DMS53 treated with DMSO at 0.1 percent for 48 hours (cell line): ENCODE results near the gene CLBA1.
"Not testable (repeated sequence)": the region's sequence is repeated elsewhere in the genome, so short reads cannot be mapped to it uniquely, and the experiment has no call there.

Source experiments
- DNase-seq: peaks from one replicate; lab custom pipeline; 2025; ENCODE audit not compliant: unreplicated experiment; lab: John Stamatoyannopoulos, UW

The CLBA1 gene

DNA sequence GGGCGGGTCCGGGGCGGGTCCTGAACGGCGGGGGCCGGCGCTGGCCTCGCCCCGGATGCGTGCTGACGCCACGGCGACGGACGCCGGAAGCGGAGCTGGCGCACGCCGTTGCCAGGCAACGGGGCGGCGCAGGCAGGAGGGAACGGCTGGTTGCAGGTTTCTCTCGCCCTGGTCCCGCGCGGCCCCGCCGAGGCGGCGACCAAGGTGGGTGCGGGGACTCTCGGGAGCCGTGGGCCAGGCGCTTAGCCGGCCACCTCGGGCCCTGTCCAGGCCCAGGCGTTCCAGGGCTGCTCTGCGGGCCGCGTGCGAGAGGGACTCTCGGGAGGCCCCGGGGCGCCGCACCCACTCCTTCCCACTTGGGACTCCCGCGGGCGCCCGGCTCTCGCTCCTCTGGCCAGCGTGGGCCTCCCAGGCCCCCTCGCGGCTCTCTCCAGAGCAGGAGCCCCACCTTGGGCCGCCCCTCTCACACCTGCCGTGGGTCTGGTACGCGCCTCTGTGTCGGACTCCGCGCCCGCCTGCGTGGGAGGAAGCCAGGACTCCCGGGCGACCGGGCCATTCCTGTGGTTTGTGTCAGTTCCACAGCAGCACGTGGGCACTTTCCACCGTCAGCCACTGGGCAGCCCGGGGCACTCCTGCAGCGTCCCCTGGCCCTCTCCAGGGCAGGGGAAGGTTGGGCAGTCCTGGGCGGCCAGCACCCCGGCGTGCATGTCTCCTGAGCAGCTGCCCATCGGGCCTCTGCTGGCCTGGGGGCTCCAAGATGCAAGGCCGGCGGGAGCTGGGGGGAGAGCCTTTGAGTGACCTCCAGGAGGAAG is at the start of gene CLBA1:
CLBA1 (plus strand) TSS at position 114 of the 812 bp plus-strand sequence; CDS start at position 758, 644 bp downstream.
- DNase-seq = peak; percentile 31

DNA sequence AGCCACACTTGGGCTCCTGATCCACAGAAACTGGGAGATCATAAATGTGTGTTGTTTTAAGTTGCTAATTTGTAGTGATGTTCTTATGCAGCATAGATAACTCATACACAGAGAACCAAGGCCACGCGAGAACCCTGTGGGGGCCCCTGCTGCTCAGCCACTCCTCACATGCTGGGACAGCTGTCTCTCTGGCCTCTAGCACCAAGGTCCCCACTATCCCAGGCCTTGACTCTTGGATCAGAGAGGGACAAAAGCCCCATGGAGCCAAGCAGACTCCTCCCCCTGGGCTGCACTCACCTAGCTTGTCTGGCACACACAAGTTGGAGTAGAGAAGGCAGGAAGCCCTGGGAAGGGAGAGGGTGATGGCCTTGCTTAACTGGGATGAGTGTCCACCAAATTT is 49.6 kb upstream of the CLBA1 start:
- DNase-seq = no peak

DNA sequence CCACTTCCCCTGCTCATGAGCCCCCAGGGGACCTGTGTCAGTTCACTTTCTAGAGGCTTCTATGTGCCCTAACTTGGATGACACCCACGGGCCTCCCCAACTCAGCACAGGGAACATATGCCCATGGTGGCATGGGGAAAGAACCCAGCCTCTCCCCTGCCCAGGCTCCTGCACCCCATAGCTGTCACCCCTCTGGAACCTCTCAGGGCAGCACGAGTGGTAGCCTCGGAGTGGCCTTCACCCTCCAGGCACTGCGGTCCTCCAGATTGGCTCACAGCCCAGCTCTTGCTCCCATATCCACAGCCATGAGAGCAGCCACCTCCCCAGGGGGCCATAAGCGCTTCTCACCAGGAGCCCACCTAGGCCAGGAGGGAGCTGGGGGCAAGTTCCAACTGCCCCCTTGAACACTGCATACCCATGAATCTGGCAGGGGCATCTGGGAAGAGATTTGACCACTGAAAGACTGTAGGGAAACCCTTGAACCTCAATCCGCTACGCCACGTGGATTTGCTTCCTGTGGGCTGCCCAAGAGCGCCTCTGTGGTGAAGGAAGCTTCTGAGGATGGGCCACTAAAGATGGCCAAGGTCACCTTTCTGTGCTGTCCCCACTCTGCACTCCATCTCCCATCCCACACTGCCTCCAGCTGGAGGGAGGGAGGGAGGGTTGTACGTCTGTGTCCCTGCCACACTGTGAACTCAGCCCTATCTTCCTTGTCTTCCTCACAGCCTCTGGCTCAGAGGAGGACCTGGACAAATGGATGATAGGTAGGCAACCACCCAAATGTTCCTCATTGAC is 49.0 kb upstream of the CLBA1 start:
- no peak for DNase-seq

DNA sequence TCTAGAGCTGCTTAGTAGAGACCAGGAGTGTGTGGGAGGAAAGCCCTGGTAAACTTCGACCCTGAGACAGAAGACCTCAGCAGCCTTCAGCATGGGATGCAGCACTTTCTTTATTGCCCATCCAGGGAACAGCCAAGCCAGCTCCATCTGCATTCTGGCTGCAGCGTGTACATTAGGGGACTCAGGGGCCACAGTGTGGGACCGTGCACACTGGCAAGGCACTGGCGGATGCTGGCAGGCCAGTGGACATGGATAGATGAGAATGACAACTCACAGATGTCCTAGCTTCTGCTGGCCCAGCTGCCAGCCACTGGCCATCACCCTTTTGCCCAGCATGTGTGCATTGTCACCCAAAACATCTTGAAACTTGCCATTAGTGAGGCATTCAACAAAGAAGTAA is 48.4 kb upstream of the CLBA1 start:
- DNase-seq = no peak

DNA sequence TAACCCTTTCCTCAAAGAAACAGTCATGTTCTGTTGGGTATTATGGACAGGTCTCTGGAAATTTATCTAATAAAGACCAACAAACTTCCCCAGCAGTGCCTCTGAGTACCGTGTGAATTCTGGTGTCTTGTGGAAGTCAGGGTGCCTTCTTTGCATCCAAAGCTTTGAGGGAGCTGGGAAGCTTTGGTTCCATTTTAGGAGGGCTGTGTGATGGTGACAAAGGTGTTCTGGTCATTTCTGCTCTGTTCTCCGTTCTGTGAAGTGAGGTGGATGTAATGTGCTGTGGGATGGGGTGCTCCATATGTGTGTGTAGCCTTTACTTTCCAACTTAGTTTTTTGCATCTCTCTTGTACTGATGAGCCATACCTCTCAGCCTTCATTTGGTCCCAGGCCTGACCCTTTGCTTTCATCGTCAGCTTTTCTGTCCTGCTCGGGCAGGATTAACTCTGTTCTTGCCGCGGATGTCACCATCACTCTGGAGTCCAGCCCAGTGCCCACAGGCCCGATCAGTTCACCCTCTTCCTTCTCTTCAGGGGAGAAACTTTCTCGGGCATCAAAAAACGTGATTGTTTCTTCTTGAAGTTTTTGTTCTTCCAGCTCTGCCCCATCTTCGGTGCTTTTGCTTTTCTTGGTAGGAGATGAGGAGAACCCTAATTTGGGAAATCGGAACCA is 47.8 kb upstream of the CLBA1 start:
- no peak for DNase-seq

DNA sequence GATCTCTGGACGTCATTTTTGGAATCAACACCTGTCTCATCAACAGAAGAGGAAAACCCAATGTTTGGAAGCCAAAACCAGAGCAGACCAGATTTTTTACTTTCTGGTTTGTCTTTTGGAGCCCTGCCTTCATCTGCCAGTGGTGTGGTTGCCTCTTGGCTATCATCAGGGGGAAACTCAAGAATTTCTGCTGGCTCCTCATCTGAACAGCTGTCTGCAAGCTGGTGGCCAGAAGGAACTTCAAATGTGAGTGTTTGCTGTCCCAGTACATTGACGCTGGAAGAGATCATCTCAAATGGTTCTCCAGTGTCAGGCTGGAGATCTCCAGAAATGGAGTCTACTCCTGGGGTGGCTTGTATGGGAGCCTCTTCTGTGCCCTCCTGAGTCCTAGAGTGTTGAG is 47.2 kb upstream of the CLBA1 start:
- DNase-seq = no peak

DNA sequence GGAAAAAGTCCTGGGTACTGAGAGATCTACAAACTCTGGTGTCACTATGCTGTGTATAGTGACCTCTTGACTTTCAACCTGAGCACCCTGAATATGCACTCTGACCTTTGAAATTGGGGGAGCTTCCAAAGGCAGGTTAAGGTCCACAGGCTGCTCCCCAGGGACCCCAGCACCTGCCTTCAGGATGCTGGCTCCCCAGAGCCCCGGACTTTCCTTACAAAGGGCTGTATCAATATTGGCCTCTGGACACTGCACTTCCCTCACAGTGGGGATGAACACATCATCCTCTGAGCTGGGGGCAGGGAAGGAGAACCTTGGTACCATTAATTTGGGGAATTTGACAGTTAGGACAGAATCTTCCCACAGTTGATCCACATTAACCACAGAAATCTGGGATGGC is 46.6 kb upstream of the CLBA1 start:
- DNase-seq = no peak

DNA sequence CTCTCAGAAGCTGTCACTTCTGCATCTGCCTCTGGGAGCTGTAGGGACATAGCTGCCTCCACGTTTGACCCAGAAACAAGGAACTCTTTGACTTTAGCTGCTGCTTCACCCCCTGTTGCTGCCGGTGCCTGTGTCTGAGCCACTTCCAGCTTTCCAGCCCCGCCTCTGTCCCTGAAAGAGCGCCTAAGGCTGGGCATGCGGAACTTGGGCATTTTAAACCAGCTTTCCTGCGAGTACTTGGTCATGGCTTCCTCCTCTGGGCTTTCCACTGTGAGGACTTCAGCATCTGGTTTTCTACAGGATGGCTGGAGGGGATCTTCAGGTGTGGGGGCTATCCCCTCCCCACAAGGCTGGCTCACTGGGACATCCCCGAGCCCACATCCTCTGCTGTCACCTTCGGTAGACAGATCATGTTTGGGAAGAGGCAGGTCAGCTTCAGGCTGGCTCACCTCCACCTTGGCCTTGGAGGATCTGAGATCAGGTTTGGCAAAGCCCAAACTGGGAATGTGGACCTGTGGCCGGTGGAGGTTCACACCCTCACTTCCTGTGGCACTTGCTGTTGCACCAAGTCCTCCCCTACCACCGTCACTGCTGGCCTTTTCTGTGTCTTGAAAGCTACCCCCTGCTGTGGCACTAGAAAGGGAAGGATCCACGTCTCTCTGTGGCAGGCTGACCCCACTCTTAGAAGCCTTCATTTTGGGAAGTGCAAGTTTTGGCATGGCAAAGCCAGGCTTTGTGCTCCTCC is 45.8 kb upstream of the CLBA1 start:
- no peak for DNase-seq

DNA sequence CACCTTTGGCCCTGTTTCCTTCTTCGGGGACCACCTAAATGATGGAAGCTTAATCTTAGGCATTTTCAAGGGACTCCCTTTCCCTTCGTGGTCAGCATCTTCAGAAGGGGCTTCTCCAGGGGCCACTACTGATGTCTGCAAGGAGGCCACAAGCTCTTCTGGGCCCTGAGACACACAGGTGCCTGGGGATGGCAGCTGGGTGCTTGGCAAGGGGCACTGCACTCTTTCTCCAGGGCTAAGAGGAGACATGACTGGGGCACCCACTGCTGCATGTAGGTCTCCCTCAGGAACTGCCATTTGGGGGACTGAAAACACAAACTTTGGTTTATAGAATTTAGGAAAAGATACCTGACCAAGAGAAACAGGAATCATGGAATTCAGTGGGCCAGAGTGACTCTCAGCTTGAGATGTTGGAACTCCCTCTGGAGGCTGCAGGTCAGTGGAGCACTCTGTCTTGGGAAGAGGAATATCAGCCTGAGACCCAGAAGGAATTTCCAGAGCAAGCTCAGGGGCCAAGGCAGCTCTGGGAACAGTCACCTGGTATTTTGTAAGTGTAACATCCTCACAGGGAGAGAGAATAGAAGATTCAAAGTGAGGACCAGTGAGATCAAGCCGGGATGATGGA is 45.0 kb upstream of the CLBA1 start:
- no peak for DNase-seq

DNA sequence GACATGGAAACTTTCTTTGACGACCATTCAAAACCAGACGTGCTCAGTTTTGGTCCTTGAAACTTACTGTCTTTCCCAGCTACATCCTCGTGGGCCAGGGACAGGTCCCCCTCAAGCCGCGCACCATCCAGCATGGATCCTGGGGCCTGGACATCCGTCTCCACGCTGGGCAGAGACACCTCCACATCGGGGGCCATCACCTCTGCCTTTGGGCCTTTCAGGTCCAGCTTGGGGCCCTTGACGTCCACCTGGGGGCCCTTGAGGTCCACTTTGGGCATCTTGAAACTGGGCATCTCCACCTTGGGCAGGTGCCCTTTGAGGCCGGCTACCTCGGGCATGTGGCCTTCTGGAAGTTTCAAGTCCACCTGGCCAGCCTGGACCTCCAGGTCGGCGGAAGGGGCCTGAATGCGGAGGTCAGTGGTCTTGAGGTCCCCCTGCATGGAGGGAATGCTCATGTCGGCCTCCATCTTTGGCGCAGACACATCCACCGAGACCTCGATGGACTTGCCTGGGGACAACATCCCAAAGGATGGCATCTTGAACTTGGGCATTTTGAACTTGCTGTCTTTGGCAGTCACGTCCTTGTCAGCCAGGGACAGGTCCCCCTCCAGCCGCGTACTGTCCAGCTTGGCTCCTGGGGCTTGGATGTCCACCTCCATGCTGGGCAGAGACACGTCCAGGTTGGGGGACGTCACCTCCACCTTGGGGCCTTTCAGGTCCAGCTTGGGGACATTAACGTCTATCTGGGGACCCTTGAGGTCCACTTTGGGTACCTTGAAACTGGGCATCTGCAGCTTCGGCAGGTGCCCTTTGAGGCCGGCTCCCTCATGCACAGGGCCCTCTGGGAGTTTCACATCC is 43.9 kb upstream of the CLBA1 start:
- no peak for DNase-seq

DNA sequence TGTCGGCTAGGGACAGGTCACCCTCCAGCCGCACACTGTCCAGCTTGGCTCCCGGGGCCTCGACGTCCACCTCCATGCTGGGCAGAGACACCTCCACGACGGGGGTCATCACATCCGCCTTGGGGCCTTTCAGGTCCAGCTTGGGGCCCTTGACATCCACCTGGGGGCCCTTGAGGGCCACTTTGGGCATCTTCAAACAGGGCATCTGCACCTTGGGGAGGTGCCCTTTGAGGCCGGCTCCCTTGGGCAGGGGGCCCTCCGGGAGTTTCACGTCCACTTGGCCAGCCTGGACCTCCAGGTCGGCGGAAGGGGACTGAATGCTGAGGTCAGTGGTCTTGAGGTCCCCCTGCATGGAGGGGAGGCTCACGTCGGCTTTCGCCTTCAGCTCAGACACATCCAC is 43.0 kb upstream of the CLBA1 start:
- DNase-seq = no peak

DNA sequence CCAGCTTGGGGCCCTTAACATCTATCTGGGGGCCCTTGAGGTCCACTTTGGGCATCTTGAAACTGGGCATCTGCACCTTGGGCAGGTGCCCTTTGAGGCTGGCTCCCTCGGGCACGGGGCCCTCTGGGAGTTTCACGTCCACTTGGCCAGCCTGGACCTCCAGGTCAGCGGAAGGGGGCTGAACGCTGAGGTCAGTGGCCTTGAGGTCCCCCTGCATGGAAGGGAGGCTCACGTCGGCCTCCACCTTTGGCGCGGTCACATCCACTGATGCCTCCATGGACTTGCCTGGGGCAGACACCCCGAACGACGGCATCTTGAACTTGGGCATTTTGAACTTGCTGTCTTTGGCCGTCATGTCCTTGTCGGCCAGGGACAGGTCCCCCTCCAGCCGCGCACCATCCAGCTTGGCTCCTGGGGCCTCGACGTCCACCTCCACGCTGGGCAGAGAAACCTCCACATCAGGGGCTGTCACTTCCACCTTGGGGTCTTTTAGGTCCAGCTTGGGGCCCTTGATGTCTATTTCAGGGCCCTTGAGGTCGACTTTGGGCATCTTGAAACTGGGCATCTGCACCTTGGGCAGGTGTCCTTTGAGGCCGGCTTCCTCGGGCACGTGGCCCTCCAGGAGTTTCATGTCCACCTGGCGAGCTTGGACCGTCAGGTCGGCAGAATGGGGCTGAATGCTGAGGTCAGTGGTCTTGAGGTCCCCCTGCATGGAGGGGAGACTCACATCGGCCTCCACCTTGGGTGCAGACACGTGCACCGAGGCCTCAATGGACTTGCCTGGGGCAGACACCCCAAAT is 42.2 kb upstream of the CLBA1 start:
- DNase-seq = not testable (repeated sequence)

DNA sequence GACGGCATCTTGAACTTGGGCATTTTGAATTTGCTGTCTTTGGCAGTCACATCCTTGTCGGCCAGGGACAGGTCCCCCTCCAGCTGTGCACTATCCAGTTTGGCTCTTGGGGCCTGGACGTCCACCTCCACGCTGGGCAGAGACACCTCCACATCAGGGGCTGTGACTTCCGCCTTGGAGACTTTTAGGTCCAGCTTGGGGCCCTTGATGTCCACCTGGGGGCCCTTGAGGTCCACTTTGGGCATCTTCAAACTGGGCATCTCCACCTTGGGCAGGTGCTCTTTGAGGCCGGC is 41.6 kb upstream of the CLBA1 start:
- not testable (repeated sequence) for DNase-seq

DNA sequence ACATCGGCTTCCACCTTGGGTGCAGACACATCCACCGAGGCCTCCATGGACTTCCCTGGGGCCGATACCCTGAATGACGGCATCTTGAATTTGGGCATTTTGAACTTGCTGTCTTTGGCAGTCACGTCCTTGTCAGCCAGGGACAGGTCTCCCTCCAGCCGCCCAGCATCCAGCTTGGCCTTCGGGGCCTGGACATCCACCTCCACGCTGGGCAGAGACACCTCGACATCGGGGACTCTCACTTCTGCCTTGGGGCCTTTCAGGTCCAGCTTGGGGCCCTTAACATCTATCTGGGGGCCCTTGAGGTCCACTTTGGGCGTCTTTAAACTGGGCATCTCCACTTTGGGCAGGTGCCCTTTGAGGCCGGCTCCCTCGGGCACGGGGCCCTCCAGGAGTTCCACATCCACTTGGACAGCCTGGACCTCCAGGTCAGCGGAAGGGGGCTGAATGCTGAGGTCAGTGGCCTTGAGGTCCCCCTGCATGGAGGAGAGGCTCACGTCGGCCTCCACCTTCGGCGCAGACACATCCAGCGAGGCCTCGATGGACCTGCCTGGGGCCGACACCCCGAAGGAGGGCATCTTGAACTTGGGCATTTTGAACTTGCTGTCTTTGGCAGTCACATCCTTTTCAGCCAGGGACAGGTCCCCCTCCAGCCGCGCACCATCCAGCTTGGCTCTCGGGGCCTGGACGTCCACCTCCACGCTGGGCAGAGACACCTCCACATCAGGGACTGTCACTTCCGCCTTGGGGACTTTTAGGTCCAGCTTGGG is 41.0 kb upstream of the CLBA1 start:
- not testable (repeated sequence) for DNase-seq

DNA sequence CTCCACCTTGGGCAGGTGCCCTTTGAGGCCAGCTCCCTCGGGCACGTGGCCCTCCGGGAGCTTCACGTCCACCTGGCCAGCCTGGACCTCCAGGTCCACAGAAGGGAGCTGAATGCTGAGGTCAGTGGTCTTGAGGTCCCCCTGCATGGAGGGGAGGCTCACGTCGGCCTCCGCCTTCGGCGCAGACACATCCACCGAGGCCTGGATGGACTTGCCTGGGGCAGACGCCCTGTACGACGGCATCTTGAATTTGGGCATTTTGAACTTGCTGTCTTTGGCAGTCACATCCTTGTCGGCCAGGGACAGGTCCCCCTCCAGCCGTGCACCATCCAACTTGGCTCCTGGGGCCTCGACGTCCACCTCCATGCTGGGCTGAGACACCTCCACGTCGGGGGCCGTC is 40.3 kb upstream of the CLBA1 start:
- DNase-seq = not testable (repeated sequence)

DNA sequence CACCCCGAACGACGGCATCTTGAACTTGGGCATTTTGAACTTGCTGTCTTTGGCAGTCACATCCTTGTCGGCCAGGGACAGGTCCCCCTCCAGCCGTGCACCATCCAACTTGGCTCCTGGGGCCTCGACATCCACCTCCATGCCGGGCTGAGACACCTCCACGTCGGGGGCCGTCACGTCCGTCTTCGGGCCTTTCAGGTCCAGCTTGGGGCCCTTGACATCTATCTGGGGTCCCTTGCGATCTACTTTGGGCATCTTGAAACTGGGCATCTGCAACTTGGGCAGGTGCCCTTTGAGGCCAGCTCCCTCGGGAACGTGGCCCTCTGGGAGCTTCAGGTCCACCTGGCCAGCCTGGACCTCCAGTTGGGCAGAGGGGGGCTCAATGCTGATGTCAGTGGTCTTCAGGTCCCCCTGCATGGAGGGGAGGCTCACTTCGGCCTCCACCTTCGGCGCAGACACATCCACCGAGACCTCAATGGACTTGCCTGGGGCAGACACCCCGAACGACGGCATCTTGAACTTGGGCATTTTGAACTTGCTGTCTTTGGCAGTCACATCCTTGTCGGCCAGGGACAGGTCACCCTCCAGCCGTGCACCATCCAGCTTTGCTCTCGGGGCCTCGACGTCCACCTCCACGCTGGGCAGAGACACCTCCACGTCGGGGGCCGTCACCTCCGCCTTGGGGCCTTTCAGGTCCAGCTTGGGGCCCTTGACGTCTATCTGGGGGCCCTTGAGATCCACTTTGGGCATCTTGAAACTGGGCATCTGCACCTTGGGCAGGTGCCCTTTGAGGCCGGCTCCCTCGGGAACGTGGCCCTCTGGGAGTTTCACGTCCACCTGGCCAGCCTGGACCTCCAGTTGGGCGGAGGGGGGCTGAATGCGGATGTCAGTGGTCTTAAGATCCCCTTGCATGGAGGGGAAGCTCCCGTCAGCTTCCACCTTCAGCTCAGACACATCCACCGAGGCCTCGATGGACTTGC is 39.3 kb upstream of the CLBA1 start:
- not testable (repeated sequence) for DNase-seq

DNA sequence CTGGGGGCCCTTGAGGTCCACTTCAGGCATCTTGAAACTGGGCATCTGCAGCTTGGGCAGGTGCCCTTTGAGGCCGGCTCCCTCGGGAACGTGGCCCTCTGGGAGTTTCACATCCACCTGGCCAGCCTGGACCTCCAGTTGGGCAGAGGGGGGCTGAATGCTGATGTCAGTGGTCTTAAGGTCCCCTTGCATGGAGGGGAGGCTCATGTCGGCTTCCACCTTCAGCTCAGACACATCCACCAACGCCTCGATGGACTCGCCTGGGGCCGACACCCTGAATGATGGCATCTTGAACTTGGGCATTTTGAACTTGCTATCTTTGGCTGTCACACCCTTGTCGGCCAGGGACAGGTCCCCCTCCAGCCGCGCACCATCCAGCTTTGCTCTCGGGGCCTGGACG is 38.4 kb upstream of the CLBA1 start:
- not testable (repeated sequence) for DNase-seq
